Measurements from ENCODE around the gene FLNB.

DNA sequence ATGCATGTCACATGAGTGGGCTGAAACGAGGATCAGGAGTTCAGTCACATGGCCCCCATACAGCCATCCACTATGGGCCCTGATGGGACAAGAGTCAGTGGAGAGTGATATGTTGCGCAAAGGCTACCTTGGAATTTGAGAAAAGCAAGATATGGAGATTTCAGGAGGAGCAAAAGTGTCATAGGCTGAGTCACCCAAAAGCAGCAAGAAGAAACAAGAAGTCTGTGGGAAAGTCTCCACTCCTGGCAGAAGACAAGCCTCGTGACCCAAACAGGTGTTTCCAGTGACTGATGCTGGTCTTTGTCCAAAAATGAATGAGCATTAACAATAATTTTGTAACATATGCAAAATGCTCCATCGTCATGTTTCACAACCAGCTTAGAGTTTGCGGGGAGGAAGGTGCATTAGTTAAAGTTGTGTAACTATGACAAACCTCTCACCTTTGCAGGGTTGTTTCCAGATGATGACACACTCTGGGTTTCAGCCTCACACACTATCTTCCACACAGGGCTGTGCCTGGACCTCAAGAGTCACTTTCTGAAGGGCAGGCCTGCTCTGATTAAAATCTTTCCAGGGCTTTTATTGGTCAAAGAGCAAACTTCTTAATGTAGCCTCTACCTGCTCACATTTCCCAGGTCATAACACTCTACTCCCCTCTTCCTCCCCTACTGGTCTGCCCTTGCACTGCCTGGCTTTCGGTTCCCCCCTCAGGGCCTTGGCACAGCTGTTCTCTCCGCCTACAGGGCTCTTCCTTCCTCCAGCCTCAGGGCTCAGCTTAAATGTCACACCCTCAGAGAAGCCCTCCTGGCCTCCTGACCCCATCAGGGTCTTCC, 206.5 kb downstream of the FLNB start:
- TF ChIP-seq, protein P1, sequence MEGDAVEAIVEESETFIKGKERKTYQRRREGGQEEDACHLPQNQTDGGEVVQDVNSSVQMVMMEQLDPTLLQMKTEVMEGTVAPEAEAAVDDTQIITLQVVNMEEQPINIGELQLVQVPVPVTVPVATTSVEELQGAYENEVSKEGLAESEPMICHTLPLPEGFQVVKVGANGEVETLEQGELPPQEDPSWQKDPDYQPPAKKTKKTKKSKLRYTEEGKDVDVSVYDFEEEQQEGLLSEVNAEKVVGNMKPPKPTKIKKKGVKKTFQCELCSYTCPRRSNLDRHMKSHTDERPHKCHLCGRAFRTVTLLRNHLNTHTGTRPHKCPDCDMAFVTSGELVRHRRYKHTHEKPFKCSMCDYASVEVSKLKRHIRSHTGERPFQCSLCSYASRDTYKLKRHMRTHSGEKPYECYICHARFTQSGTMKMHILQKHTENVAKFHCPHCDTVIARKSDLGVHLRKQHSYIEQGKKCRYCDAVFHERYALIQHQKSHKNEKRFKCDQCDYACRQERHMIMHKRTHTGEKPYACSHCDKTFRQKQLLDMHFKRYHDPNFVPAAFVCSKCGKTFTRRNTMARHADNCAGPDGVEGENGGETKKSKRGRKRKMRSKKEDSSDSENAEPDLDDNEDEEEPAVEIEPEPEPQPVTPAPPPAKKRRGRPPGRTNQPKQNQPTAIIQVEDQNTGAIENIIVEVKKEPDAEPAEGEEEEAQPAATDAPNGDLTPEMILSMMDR (IDR thresholded peaks at IDR 0.05) = peak in 1 of 5 experiments; percentile 3
- no peak for TF ChIP-seq POLR2AphosphoS5 (IDR thresholded peaks at IDR 0.05)
- TF ChIP-seq POLR2A (IDR thresholded peaks at IDR 0.05) = no peak
